GM12878 (cell line): Measurements from ENCODE around the gene NPIPA5.

Source experiments
- CEBPB ChIP-seq, 2 experiments: fragments of 150-350 bp in 1 of 2; IDR thresholded peaks; 2 replicates each; pipeline ENCODE4 v1.6.1; 2012 to 2014; ENCODE audit warnings: low read depth in 2 of 2, low read length in 2 of 2, borderline replicate concordance in 1 of 2, inconsistent platforms in 1 of 2
- DPF2 ChIP-seq: fragments of 450-650 bp; IDR thresholded peaks from 2 replicates; pipeline ENCODE4 v1.6.1; 2017; ENCODE audit warnings: mild to moderate bottlenecking
- ESRRA ChIP-seq: IDR thresholded peaks from 2 replicates; pipeline ENCODE4 v1.6.1; 2012; ENCODE audit warnings: mild to moderate bottlenecking, low read length, improper control_type of control experiment
- NR2F1 ChIP-seq: fragments of 450-650 bp; conservative IDR thresholded peaks from 2 replicates; pipeline ENCODE4 v1.6.1; 2017; ENCODE audit warnings: mild to moderate bottlenecking
- PBX3 ChIP-seq: IDR thresholded peaks from 2 replicates; pipeline ENCODE4 v1.6.1; 2011; ENCODE audit warnings: mild to moderate bottlenecking, low read depth, low read length, moderate library complexity; ENCODE audit not compliant: insufficient replicate concordance
- RAD21 ChIP-seq: IDR thresholded peaks from 2 replicates; pipeline ENCODE4 v1.6.1; 2011; ENCODE audit warnings: mild to moderate bottlenecking, low read depth, low read length, moderate library complexity; ENCODE audit not compliant: insufficient read depth
- RELA ChIP-seq: fragments of 450-650 bp; IDR thresholded peaks from 2 replicates; pipeline ENCODE4 v1.8.0; 2014; ENCODE audit warnings: borderline replicate concordance; ENCODE audit not compliant: partially characterized antibody
- REST ChIP-seq: IDR thresholded peaks from 2 replicates; pipeline ENCODE4 v1.6.1; 2012; ENCODE audit warnings: mild to moderate bottlenecking, low read depth, low read length

- TF ChIP-seq PBX3 (no peak), NR2F1 (no peak), REST (no peak), ESRRA (no peak), RELA (no peak), DPF2 (no peak), RAD21 (no peak), CEBPB (IDR thresholded peaks at IDR 0.05; ENCODE audit: borderline replicate concordance in 1 of 2, low read depth in 2 of 2, low read length in 2 of 2) (no peak)
These were observed 20.7 kb upstream of the NPIPA5 start for GRCh38 chr16:15398618-15399316.
